KG1 (cell line): Measurements from ENCODE around the gene PANK2.
"Not testable (repeated sequence)": the region's sequence is repeated elsewhere in the genome, so short reads cannot be mapped to it uniquely, and the experiment has no call there.

ENCODE experiments used
- DNase-seq: peaks from one replicate; lab custom pipeline; 2025; lab: John Stamatoyannopoulos, UW

PANK2 gene

DNA sequence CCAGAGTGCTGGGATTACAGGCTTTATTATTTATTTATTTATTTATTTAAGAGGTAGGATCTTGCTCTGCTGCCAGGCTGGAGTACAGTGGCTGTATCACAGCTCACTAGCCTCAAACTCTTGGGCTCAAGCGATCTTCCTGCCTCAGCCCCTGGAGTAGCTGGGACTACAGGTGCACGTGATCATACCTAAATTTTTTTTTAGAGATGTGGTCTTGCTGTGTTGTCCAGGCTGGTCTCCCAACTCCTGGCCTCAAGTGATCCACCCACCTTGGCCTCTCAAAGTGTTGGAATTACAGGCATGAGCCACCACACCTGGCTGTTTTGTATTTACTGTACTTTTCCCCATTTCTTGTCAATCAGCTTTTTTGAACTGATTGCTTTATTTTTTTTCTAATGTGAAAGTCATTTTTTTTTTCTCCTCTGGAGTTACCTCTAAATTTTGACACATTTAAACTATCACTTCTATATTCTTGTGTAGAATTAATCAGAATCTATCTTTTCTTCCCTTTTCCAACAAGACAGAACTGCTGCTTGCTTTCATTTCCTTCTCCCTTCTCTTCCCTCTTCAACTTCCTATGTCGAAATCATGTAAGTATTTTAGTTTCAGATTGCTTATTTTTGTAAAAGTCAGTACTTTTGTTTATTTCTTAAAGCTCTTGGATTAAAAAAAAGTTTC, 12.0 kb downstream of the PANK2 start:
- DNase-seq, result no peak

DNA sequence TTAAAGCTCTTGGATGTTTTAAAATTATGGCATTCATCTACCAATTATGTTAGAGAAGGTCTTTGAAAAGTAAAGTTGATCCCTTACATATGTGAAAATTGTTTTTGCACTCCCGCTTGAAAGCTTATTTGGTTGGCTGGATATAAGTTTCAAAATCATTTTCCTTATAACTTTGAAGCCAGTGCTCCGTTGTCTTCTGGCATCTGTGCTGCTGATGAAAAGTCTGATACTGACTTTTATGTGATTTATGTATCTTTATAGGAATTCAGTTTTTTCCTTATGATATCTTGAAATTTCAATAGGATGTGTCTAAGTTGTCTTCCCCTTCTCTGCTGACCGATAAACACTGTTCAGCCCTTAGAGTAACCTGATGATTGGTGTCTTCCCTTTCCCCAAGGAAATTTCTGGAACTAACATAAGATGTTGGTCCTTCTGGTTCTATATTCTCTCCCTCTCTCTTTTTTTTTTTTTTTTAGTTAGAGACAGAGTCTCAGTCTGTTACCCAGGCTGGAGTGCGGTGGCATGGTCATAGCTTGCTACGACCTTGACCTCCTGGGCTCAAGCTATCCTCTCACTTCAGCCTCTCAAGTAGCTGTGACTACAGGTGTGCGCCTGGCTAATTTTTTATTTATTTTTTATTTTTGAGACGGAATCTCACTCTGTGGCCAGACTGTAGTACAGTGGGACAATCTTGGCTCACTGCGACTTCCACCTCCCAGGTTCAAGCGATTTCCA, 12.7 kb downstream of the PANK2 start:
- DNase-seq, result no peak

DNA sequence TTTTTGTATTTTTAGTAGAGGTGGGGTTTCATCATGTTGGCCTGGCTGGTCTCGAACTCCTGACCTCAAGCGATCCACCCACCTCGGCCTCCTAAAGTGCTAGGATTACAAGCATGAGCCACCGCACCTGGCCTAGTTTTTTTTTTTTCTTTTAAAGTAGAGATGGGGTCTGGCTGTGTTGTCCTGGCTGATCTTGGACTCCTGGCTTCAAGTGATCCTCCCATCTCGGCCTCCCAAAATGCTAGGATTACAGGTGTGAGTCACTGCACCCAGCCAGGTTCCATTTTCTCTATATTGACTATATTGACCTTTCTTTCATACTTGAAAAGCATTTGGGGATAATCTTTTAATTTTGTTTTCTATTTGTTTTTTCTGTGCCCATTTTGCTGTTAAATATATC, 13.3 kb downstream of the PANK2 start:
- no peak for DNase-seq

DNA sequence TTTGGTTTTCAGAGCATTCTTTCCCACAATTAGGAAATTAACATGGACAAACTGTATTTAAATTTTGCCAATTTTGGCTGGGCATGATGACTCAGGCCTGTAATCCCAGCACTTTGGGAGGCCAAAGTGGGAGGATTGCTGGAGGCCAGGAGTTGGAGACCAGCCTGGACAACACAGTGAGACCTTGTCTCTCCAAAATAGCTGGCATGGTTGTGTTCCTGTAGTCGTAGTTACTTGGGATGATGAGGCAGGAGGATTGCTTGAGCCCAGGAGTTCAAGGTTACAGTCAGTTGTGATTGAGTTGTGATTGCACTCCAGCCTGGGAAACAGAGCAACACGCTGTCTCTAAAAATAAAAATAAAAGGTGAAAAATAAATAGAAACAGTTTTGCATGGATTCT, 15.0 kb downstream of the PANK2 start:
- DNase-seq, result no peak

DNA sequence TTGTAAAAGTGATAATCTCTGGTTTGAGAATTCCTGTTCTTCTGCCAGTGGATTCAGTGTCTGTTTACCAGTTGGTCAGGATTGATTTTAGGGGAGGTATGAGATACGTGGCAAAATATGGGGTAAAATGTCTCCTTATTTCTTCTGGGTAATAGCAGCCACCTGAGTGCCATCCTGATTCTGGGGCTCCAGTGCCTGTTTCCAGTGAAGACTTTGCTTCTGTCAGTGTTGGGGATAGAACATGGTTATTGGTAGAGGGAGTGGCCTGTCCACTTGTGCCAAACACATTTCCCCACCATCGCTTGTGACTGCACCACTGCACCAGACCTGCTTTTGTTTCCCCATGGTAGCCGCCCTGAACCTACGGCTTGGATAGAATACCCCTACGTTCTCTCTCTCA, 15.7 kb downstream of the PANK2 start:
- DNase-seq, result no peak

DNA sequence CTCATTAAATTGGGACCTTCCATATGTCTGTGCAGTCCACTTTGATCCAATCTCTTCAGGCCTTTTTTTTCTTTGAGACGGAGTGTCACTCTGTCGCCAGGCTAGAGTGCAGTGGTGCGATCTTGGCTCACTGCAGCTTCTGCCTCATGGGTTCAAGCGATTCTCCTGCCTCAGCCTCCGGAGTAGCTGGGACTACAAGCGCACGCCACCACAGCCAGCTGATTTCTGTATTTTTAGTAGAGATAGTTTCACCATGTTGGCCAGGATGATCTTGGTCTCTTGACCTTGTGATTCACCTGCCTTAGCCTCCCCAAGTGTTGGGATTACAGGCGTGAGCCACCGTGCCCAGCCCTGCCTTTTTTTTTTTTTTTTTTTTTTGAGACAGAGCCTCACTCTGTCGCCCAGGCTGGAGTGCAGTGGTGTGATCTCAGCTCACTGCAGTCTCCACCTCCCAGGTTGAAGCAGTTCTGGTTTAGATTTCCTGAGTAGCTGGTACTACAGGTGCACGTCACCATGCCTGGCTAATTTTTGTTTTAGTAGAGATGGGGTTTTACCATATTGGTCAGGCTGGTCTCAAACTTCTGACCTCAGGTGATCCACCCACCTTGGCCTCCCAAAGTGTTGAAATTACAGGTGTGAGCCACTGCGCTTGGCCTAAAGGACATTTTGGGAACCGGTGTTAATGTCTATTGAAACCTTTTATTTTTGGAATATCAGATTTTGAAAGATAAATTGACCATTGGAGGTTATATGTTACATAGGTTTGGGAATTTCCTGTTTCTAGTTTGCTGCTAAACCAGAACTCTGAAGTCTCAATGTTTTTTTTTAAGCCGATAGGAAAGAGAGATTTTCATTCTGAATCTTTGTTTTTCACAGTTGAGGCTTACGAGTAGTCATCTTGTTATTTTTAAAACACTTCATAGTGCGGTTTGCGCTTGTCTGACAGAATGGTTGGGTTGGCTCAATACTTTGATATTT, 17.8 kb downstream of the PANK2 start:
- DNase-seq, result not testable (repeated sequence)

DNA sequence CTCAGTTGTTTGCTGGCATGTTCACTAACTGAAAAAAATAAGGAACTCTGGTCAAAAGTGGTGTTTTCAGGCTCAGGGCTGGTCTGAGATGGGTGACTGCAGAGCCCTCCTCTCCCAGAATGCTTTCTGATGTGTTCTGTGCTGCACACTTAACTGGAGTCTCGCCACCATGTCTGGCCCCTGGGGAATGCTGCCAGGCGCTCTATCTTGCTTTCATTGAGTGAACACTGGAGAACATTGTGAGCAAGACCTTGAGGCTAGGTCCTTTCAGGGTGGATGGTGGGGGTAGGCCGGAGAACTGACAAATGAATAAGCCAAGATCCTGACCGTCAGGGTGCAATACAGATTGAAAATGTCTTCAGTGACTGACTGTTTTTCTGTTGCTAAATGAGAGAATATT, 19.5 kb downstream of the PANK2 start:
- no peak for DNase-seq

DNA sequence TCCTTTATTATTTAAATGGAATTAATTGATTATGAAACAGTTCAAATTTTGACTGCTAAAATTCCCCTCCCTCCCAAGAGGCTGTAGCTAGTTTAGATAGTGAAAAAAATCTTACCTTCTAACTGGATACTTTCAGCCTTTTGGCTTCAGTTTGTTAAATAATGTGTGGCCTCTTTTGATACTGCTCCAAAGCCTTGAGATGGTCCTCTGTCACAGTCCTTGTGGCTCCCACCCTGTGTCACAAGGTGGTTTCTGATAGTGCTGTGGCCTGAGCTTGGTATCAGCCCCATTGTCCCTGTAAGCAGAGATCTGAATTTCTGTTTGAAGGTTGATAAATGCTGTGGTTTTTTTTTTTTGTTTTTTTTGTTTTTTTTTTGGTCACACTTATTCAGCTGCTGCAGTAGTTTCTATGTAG, 20.8 kb downstream of the PANK2 start:
- no peak for DNase-seq

DNA sequence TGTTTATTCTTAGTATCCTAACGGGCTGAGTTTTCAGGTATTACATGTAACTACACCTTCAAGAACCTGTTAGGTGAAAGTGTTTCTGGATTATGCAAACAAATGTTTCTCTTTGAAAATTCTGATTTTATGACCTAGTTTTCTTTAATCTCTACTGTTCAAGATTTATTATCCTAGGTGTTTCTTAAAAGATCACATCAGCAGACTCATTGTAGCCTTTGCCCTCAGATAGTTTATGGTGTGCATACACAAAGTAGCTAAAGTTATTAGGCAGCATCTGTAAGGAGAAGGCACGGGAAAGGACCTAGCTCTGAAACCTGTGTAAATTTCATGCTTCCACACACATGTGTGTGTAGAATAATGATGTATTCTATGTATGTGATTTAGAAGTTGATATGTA, 21.7 kb downstream of the PANK2 start:
- no peak for DNase-seq

DNA sequence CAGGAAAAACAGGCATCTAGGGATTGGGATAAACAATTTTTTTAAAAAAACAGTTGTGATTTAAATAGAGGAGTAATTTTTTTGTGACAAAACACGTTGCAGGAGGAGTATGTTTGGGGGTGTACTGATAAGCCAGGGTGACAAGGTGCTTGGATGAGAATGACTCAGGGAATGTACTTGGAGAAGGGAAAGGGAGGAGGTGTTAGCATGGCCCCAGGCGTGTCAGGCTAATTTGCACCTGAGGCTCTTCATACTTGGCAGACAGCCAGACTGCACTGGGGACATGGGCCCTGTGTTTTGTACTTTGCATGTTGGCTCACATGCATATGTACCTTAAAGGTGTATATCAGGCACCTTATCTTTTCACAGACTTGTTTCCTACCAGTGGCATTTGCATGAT, 22.8 kb downstream of the PANK2 start:
- no peak for DNase-seq

DNA sequence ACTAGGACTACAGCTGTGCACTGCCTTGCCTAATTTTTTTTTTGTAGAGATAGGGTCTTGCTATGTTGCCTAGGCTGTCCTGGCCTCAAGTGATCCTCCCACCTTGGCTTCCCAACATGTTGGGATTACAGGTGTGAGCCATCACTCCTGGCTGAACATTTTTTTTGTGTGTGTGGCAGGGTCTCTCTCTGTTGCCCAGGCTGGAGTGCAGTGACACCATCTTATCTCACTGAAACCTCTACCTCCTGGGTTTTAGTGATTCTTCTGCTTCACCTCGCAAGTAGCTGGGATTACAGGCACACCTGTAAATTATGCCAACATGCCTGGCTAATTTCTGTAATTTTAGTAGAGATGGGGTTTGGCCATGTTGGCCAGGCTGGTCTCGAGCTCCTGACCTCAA, 25.3 kb downstream of the PANK2 start:
- DNase-seq, result no peak

DNA sequence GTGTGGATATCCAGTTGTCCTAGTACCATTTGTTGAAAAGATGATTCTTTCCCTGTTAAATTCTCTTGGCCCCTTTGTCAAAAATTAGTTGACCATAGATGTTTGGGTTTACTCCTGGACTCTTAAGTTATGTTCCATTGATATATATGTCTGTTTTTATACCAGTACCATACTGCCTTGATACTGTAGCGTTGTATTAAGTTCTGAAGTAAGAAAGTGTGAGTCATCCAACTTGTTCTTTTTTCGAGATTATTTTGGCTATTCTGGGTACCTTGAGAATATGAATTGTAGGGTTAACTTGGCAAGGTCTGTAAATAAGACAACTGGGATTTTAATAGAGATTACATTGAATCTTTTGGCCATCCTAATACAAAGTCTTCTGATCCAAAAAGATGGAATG, 26.5 kb downstream of the PANK2 start:
- DNase-seq, result no peak

DNA sequence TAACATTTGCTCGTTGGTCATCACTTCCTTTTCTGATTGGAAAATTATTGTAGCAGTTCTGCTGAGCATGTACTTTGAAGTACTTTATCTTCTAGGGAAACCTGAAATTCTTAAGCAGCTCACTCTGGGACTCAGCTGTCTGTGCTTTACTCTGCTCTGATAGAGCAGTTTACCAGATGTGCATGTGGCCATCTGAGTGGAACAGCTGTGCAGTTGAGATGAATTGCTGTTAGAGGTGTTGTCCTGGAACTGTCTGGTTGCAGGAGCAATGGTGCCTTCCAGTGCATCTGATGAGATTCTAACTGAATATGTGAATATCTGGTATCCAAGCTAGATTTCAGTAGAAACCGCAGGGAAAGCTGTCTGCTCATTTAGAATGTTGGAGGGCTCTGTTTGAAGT, 27.2 kb downstream of the PANK2 start:
- no peak for DNase-seq

DNA sequence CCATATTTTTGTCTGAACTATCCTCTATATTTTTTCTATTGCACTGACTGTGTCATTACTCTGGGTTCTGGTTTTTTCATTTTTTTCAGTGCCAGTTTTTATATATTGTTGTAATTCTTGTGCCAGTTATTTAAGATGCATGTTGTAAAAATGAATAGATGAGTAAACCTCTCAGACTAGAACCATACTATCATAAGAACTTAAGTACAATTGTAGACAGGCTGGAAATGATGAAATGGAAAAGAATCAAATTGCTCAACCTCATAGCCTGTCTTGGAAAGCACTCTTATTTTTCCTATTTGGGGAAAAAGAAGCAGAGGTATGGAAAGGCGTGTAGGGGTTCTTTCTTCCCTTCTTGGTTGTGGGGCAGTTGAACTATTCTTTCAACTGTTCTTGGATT, 30.2 kb downstream of the PANK2 start:
- DNase-seq, result no peak

DNA sequence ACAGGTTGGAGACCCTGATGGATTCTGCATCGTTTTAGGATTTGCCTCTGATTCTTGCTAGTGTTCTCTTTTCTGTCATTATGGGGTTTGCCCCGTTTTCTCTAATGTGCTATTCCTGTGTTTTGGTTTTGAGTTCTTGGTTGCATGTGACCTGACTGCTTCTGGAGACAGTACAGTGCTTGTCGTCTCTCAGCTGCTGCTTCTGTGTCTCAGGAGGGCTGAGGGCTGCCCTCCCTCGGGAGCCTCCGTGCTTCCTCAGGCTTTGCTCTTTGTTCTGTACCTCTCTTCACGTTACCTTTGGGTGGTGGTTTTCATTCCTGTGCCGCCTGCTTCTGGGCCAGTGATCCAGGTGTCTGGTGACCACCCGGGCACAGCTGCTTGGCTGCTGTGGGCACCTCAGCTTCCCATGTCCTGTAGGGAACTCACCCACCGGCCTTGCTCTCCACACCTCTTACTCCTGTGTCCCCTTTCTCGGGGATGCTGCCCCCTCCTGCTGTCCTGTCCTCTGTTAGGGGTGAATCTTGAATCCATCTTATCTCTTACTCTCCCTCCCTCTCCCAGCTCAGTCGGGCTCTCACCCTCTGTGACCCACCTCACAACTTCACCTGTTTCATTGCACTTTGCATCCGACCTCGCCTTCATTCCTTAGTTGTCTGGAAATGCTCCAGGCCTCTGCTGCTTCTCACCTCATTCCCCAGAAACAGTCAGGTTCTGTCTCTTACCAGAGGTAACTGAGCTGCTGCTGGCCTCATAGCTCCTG, 33.2 kb downstream of the PANK2 start:
- no peak for DNase-seq

DNA sequence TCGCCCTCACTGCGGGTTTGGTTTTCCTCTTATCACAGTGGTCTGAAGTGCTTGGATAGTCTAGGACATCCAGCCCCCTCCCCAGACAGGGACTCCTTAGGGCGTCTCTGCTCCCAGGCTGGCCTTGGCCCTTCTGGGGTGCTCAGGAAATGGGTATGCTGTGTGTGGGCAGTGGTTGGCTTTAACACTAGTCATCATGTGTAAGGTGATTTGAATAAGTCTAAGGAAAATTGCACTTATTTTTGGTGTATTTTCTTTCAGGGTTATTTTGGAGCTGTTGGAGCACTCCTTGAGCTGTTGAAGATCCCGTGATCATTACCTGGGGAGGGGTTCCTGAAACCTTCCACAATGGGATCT, 33.8 kb downstream of the PANK2 start:
- no peak for DNase-seq

DNA sequence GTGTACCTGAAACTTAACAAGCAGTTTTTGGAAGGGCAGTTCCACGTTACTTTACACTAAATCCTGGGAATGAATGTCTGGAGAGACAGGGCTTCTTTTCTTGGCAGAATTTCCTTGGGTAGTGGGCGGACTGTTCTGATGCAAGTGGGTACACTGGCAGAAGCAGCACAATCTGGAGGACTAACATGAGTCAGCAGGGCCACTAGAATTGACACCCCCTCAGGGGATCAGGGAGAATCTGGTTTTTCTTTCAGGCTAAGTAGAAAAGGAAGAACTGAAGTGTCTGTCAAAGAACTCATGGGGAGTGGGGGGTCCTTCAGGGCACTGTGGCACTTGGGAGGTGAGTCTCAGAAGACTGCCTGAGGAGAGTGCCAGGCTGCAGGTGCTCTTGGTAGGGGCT, 34.6 kb downstream of the PANK2 start:
- no peak for DNase-seq

DNA sequence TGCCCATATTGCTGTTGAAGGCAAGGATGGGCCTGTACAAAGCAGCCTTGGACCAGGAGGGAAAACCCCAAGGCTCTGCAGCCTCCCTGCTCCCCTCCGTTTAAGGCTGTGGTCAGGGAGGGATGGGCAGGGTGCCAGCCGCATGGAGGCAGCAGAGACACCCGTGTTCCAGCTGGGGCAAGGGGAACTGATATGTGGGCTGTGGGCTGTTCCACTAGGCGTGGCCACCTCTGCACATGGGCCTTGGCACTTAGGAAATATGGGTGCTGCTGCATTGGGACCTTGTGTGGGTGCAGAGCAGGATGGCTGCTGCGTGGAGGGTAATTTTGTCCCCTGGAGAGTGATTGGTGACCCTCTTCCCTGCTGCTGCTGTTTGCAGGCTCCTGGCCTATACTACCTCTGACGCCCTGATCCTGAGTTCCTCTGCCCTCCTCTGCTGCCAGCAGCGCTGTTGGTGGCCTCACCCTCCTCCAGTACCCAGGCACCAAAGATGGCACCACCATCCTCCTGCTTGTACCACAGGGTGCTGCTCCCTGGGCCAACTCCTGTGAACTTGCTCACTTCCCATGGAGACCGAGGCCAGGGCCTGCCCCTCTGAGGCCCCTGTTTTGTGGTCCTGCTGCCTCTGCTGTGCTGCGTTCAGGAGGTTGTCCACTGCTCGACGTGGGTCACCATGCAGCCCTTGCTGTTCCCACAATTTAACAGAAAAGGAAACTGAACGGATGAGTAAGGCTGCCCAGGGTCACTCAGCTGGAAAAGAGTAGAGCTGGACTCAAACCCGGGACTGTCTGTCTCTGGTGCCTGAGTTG, 35.3 kb downstream of the PANK2 start:
- DNase-seq, result no peak

DNA sequence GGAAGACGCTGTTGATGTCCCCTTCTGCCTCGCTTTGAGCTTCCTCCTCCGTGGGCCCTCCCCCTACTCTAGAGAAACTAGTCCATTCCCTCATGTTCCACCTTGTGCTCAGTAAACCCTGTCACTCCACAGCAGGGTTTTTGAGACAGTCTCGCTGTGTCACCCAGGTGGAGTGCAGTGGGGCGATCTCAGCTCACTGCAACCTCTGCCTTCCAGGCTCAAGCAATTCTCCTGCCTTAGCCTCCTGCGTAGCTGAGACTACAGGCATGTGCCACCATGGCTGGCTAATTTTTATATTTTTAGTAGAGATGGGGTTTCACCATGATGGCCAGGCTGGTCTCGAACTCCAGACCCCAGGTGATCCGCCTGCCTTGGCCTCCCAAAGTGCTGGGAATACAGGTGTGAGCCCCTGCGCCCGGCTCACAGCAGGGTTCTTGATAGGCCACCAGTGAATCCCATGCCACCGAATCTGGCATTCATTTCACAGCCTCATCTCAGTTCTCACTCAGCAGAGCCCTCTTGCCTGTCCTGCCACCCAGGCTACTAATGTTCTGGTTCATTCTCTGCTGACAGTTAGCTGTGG, 36.0 kb downstream of the PANK2 start:
- no peak for DNase-seq

DNA sequence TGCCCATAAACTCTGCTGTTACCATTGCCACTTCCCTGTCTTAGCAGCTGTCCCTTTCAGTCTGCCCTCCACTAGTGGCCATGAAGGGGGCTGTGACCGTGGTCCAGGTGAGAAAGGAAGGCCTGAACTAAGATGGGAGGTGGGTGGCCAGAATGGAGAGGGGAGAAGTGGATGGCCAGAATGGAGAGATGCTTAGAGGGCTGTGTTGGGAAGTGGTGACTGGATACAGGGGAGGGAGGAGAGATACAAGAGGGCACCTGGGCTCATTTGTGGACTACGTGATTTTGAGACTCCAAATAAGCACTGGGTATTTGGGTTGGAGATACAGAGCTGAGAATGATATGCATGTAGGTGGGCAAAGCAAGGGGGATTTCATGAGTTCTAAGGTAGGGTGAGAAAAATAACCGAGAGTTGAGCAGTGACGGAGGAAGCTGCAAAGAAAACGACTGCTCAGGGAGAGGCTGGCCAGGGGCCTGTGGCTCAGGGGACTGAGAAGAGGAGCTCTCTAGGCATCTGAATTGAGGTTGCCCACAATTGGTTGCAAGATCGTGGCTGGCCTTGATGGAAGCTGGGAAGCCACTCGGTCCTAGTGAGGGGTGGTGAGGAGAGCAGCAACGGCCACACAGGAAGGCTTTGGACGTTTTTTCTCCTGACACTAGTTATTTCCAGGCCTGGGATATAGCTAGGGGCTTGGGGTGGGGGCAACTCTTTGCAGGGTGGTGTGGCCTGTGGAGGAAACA, 36.9 kb downstream of the PANK2 start:
- DNase-seq, result no peak
